ENCODE results near the gene GDPGP1. TPM values are rescaled to one million over a fixed set of nuclear protein-coding genes. Genes with fewer than 3 reads are reported as not detected.

The GDPGP1 gene
- total and polyA plus RNA-seq, 3 experiments from 2014 or later, result 0.85 to 11.6 (median 10.3) TPM

Other genes starting within 250 kb of the GDPGP1 start
- 10 to 100 TPM; 13.2 TPM for gene ZNF710, start 232.9 kb upstream of the GDPGP1 start, total RNA-seq
- 2.6 TPM for gene ZNF710, start 232.9 kb upstream of the GDPGP1 start, polyA plus RNA-seq
- 10 to 100 TPM; 72.8 to 73.8 TPM for gene IDH2, start 131.7 kb upstream of the GDPGP1 start, total RNA-seq
- gene IDH2, start 131.7 kb upstream of the GDPGP1 start, polyA plus RNA-seq, result 148 TPM
- 1 to 10 TPM; 6.9 to 8.8 TPM for gene SEMA4B, start 32.9 kb upstream of the GDPGP1 start, total RNA-seq
- 10.1 TPM for gene SEMA4B, start 32.9 kb upstream of the GDPGP1 start, polyA plus RNA-seq
- 100 to 1,000 TPM; 162 to 166 TPM for gene CIB1, start 268 bp upstream of the GDPGP1 start, total RNA-seq
- gene CIB1, start 268 bp upstream of the GDPGP1 start, polyA plus RNA-seq, result 251 TPM
- gene TTLL13, start 15.3 kb downstream of the GDPGP1 start, total RNA-seq, result under 1 TPM in 1 of 2 experiments, not detected in 1; 0.80 TPM
- 0.17 TPM for gene TTLL13, start 15.3 kb downstream of the GDPGP1 start, polyA plus RNA-seq
- gene NGRN, start 31.5 kb downstream of the GDPGP1 start, total RNA-seq, result 10 to 100 TPM; 34.1 to 36.0 TPM
- gene NGRN, start 31.5 kb downstream of the GDPGP1 start, polyA plus RNA-seq, result 45.8 TPM
- gene ZNF774, start 118.1 kb downstream of the GDPGP1 start, total RNA-seq, result under 1 TPM; 0.50 to 0.64 TPM
- gene ZNF774, start 118.1 kb downstream of the GDPGP1 start, polyA plus RNA-seq, result not detected
- gene IQGAP1, start 154.0 kb downstream of the GDPGP1 start, total RNA-seq, result 100 to 1,000 TPM; 173 to 176 TPM
- gene IQGAP1, start 154.0 kb downstream of the GDPGP1 start, polyA plus RNA-seq, result 151 TPM